Ascending aorta (tissue), 2 donors: ENCODE measurements around the gene GRIA4. TPM values are rescaled to one million over a fixed set of nuclear protein-coding genes. Genes with fewer than 3 reads are reported as not detected.

Experiments
- DNase-seq, 2 donors: peaks; one replicate each; pipeline ENCODE4 v3.0.0-alpha.2; 2019; ENCODE audit warnings: low spot score in 2 of 2
- H3K27ac ChIP-seq, 2 donors: fragments of 200-600 bp; sonication (generic); one replicate each; pipeline ENCODE4 v1.5.1; 2016 to 2017; ENCODE audit warnings: mild to moderate bottlenecking in 1 of 2
- H3K27me3 ChIP-seq: fragments of 200-600 bp; sonication (generic); one replicate; pipeline ENCODE4 v1.5.1; 2017
- H3K36me3 ChIP-seq, 2 donors: fragments of 200-600 bp; sonication (generic); one replicate each; pipeline ENCODE4 v1.5.1; 2016
- H3K4me1 ChIP-seq, 2 donors: fragments of 200-600 bp; sonication (generic); one replicate each; pipeline ENCODE4 v1.5.1; 2016 to 2017; ENCODE audit warnings: mild to moderate bottlenecking in 1 of 2
- H3K4me3 ChIP-seq, 2 donors: fragments of 200-600 bp; sonication (generic); one replicate each; pipeline ENCODE4 v1.5.1; 2016 to 2017; ENCODE audit warnings: mild to moderate bottlenecking in 1 of 2
- H3K9me3 ChIP-seq, 2 donors: fragments of 200-600 bp; sonication (generic); one replicate each; pipeline ENCODE4 v1.5.1; 2016
- CTCF ChIP-seq, 3 experiments: fragments of 200-600 bp in 2 of 3; fragments of 450-650 bp in 1 of 3; sonication (generic) in 2 of 3; IDR thresholded peaks; one replicate each; pipeline ENCODE4 v1.5.1; 2016 to 2019; ENCODE audit warnings: antibody characterized with exemption in 3 of 3, mild to moderate bottlenecking in 1 of 3, moderate library complexity in 1 of 3
- intact Hi-C: fragments of 100-400 bp; cut with DNase I; formaldehyde crosslinking; loops from one replicate; pipeline ENCODE4 v1.15.1; 2023
- total RNA-seq: library from RNA; depleted of rRNA; stranded (reverse); fragments of >200 nt; gene quantifications from one replicate; pipeline ENCODE4 v1.1.0, GENCODE V29; 2016

The GRIA4 gene
- total RNA-seq, 1 donor from 2014 or later: not detected

- DNase-seq: no peak
- peaks cover 0 to 7% of the 10 kb centered on the region in 2 donors for H3K9me3 ChIP-seq
- H3K4me1 ChIP-seq: no peaks in the 10 kb centered on the region
- H3K36me3 ChIP-seq: no peaks in the 10 kb centered on the region
- no peak for TF ChIP-seq CTCF (IDR thresholded peaks at IDR 0.05)
- no peak overlapping the region for H3K4me3 ChIP-seq
- H3K27ac ChIP-seq: no peak overlapping the region
- intact Hi-C loops: no loop called here
- H3K27me3 ChIP-seq: no peaks in the 10 kb centered on the region
These were observed 350.7 kb downstream of the GRIA4 start for GRCh38 chr11:105960252-105961245.

GRCh38 chr11:105968021-105968697, 358.3 kb downstream of the GRIA4 start:
- no peak for TF ChIP-seq CTCF (IDR thresholded peaks at IDR 0.05)
- H3K4me1 ChIP-seq: no peaks in the 10 kb centered on the region
- no peak for DNase-seq

DNA sequence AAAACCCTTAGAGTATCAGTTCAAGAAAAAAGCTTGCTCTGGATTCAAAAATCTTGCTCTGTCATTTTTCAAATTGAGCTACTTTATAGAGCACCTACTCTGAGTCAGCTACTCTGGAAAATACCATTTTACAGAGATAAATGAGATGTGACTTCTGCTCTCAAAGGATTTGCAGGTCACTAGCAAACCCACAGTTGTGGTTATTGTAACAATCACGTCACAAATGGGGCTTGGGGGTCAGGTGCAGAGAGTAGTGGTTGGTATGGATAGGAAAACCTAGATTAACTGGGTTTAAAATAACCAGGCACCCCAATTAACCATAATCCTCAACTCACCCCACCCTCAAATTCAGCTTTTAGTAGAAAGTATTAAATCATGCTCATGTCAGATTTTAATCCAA, 359.9 kb downstream of the GRIA4 start:
- no peaks in the 10 kb centered on the region for H3K4me1 ChIP-seq
- H3K36me3 ChIP-seq: no peaks in the 10 kb centered on the region
- intact Hi-C loops: no loop called here
- H3K9me3 ChIP-seq: no peaks in the 10 kb centered on the region
- no peak for DNase-seq
- no peaks in the 10 kb centered on the region for H3K27me3 ChIP-seq
- H3K4me3 ChIP-seq: no peak overlapping the region
- H3K27ac ChIP-seq: no peak overlapping the region
- TF ChIP-seq CTCF (IDR thresholded peaks at IDR 0.05): no peak

More at GRCh38 chr11:105968021-105968697, 358.3 kb downstream of the GRIA4 start:
- Histone ChIP-seq H3K9me3 (no peaks in the 10 kb centered on the region), H3K27ac (no peak overlapping the region), H3K36me3 (no peaks in the 10 kb centered on the region), H3K4me3 (no peak overlapping the region), H3K27me3 (no peaks in the 10 kb centered on the region)
- intact Hi-C loops: no loop called here

DNA sequence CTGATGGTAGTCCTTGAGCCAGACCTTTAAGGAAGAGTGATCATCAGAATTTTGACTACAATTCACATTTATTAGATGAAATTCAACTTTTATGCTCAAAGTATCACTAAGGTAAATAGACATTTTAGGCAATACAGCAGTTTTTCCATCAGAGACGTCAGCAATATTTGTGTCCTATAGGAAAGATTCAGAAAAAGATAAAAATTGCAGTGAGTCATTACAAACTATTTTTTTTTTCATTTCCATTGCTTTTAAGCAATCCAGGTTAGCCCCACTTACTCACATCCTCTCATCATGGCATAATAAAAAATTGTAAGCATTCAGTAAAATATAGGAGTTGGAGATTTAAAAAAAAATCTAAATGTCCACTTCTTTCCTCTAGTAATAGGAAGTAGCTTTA, 365.3 kb downstream of the GRIA4 start:
- Histone ChIP-seq H3K27ac (no peak overlapping the region), H3K4me3 (no peak overlapping the region), H3K27me3 (no peaks in the 10 kb centered on the region), H3K4me1 (no peaks in the 10 kb centered on the region), H3K9me3 (no peaks in the 10 kb centered on the region), H3K36me3 (no peaks in the 10 kb centered on the region)
- no peak for DNase-seq
- intact Hi-C loops: no loop called here
- no peak for TF ChIP-seq CTCF (IDR thresholded peaks at IDR 0.05)

- no peaks in the 10 kb centered on the region for H3K4me1 ChIP-seq
- intact Hi-C loops: no loop called here
These were observed 370.3 kb downstream of the GRIA4 start for GRCh38 chr11:105979997-105980703.

More at GRCh38 chr11:105979997-105980703, 370.3 kb downstream of the GRIA4 start:
- no peak for TF ChIP-seq CTCF (IDR thresholded peaks at IDR 0.05)
- no peak overlapping the region for H3K27ac ChIP-seq
- no peaks in the 10 kb centered on the region for H3K27me3 ChIP-seq
- no peak overlapping the region for H3K4me3 ChIP-seq
- H3K9me3 ChIP-seq: no peaks in the 10 kb centered on the region
- no peak for DNase-seq
- no peaks in the 10 kb centered on the region for H3K36me3 ChIP-seq
